ENCODE data around the gene RTN4IP1.

- no peak for TF ChIP-seq BRCA1 (CRISPR knock-in tag; IDR thresholded peaks at IDR 0.05)
- no peak for TF ChIP-seq TP53 (CRISPR knock-in tag; conservative IDR thresholded peaks at IDR 0.05)
These were observed 56.9 kb downstream of the RTN4IP1 start for GRCh38 chr6:106572436-106572835.

All from HepG2 (cell line).